Measurements from ENCODE around the gene AMH.
A peak's percentile ranks its signal among the peaks of the same experiment; 100 is the strongest.

AMH gene

GRCh38 chr19:2221918-2222317 lies 27.2 kb upstream of the AMH start:
- DNase-seq, result no peak

DNA sequence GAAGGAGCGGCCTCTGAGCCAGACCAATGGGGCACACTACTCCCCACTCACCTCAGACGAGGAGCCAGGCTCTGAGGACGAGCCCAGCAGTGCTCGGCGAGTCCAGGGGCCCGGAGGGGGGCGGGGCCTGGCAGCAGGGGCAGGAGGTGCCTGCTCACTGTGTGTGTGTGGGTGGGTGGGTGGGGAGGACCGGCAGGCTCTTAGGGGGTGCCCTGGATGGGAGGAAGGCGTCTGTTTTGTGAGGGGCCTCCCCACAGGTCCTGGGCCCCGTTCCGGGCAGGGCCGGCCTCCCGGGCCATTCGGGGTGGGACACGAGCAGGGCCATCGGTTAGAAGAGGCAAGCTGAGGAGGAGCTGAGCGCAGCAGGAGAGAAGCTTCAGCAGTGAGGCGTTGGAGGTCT lies 25.7 kb upstream of the AMH start:
- DNase-seq, result no peak

DNA sequence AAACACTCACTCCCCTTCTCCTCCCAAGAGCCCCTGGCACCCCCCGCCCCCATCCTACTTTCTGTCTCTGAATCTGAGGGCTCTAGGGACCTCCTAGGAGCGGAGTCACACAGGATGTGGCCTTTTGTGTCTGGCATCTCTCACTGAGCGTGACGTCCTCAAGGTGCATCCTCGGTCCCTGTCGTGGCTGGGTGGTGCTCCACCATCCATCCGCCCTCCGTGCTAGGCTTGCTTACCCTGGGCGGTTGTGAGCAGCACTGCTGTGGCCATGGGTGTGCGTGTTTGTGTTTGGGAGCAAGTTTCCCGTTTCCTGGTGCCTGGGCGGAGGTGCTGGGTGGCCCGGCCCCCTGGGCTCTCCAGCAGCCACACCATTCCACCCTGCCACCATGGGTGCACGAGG lies 25.2 kb upstream of the AMH start:
- DNase-seq, result no peak

- no peak for DNase-seq
These were observed 24.3 kb upstream of the AMH start for GRCh38 chr19:2224754-2225349.

DNA sequence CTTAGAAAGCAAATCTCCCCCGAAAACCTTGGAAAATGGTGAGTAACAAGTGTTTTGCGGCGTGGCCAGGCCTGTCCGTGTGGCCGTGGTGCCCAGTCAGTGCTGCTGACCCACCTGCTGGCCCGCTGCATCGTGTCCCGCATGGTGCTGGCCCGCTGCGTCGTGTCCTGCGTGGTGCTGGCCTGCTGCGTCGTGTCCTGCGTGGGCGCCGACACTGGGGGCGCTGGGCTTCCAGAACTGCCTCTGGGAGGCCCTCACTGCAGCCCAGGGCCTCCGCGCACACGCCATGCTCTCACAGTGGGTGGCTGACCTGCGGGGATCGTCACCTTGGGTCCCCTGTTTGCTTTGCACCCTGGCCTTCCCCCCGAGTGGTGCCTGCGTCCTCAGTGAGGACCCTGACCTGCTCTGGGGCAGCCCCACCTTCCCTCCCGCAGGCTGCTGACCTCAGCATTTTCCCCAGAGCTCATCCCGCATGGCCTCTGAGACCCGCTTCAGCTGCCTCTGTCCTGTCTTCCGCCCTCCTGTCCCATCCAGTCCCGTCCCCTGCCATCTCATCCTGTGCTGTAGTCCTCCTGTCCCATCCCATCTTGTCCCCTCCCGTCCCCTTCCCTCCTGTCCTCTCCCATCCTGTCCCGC lies 23.6 kb upstream of the AMH start:
- no peak for DNase-seq

- no peak for DNase-seq
These were observed 22.9 kb upstream of the AMH start for GRCh38 chr19:2226051-2226839.

DNA sequence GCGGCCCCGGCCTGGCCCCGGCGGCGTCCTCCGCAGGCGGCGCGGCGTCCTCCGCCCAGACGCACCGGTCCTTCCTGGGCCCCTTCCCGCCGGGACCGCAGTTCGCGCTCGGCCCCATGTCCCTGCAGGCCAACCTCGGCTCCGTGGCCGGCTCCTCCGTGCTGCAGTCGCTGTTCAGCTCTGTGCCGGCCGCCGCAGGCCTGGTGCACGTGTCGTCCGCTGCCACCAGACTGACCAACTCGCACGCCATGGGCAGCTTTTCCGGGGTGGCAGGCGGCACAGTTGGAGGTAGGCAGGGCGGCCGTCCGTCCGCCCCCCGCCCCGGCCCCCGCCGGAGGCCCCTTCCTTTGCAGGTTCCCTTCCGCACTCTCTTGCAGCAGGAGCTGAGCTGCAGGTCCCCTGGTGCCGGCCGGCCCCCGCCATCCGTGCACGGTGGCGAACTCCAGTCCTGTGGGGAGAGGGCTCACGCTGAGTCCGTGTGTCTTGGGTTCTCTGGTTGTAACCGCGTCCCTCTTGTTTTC lies 22.2 kb upstream of the AMH start:
- no peak for DNase-seq

DNA sequence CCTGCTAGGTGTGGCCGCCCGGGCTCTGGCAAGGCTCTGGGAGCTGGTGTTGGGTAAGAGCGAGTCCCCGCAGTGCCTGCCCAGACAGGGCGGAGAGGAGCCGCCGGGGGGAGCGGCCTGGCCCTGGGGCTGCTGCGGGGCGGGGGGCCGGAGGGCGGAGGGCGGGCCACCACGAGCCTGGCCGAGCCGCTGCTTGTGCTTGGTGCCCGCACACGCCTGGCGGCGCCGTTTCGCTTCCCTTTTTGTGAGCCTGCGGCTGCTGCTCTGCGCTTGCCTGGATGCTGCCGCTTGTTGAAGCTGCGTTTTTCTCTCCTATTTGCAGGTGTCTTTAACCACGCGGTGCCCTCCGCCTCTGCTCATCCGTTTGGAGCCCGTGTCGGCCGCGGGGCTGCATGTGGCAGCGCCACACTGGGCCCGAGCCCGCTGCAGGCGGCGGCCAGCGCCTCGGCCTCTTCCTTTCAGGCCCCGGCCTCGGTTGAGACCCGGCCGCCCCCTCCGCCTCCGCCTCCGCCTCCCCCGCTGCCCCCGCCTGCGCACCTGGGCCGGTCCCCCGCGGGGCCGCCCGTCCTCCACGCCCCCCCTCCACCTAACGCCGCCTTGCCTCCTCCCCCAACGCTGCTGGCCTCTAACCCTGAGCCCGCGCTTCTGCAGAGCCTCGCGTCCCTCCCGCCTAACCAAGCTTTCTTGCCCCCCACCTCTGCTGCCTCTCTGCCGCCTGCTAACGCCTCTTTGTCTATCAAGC lies 21.5 kb upstream of the AMH start:
- DNase-seq, result no peak

GRCh38 chr19:2228157-2229030 lies 20.7 kb upstream of the AMH start:
- no peak for DNase-seq

DNA sequence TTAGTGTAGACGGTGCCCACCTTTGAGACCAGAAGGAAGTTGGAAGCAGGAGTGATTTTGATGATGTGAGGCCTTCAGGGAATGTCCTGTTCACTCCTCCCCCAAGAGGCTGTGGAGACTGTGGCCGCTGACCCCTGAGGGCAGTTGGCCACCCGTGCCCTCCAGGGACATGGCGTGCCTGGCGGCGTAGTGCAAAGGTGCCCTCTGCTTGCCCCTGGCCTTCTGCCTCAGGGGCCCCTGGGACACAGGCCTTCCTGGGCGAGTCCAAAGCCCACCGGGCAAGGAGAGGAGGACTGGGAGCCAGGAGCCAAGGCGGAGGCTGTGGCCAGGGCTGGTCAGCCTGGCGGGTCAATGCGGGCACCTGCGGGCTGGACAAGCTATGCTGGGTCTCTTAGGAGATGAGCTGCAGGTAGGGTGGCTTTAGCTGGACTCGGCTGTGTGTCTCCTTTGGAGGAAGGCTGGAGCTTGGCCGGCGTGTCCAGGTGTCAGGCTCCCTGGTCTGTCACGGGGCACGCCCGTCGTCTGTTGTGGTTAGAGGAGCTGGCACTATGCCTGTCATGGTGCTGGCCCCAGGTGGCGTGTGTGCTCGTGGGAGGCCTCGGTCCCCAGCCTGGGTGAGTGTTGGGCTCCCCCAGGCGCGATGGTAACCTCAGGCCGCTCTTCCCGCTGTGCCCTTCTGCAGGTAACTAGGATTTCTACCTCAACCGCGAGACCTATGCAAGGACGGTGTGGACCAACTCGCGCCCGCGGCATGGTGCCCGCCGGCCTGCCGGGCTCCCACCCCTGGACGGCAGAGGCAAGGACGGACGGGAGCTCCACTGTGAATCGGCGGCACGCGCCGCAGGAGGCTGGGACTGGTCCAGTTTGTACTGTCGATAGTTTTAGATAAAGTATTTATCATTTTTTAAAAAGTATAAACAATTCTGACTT lies 19.8 kb upstream of the AMH start:
- DNase-seq, result no peak

- DNase-seq, result no peak
These were observed 19.0 kb upstream of the AMH start for GRCh38 chr19:2230033-2230531.

- DNase-seq, result peak; percentile 0
These were observed 18.2 kb upstream of the AMH start for GRCh38 chr19:2230807-2231533.

- no peak for DNase-seq
These were observed 17.4 kb upstream of the AMH start for GRCh38 chr19:2231621-2232221.

- no peak for DNase-seq
These were observed 16.6 kb upstream of the AMH start for GRCh38 chr19:2232286-2233151.

DNA sequence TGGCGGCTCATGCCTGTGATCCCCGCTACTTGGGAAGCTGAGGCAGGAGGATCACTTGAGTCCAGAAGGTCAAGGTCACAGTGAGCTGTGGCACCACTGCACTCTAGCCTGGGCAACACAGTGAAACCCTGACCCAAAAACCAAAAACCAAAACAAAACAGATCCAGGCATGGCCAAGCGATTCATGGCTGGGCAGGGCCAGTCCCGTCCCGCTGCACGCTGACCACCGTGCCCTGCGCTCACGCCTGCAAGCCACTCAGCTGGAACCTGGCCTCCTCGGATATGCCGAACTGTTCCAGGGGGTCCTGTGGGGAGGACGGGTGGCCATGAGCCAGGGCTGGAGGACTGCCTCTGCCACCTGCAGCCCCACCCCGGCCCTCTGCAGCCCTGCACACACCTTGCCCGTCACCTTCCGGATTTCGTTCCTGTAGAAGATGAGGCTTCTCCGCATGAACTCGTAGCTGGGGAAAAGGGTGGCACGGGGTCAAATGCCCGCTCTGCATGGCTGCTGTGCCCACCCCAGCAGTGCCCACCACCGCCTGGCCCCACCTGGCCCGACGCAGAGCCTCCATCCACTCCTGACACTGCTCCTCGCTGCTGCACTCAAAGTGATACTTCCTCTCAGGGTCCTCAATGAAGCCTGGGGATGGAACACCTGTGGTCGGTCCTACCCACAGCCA lies 15.4 kb upstream of the AMH start:
- no peak for DNase-seq

GRCh38 chr19:2234996-2235380 lies 14.1 kb upstream of the AMH start:
- no peak for DNase-seq

DNA sequence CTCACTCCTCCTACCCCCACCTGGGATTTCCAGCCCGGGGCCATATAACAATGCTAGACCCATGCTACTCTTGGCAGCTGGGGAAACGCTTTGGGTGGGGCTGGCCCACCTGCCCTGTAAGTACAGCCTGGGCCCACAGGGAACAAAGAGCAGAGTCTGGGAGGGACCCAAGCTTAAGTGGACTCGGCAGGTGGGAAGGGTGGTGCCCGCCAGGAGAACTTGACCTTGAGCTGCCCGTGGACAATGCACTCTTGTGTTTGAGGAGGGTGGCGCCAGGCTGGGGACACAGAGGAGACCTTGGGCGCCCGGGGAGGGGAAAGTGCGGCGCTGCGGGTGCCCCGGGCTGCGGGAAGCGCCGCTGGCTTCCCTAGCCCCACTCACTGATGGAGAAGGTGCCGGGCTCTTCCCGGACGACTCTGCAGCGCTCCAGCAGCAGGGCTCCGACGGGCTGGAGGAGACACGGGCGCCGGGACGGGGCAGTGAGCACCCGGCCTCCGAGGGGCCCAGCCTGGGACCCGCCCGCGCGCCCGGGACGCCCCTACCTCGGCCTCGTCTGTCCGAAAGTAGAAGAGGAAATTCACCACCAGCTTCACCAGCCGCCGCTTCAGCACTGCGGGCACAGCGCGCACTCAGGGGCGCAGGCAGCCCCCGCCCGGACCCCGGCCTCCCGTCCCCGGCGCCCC lies 13.6 kb upstream of the AMH start:
- peak; percentile 9 for DNase-seq

DNA sequence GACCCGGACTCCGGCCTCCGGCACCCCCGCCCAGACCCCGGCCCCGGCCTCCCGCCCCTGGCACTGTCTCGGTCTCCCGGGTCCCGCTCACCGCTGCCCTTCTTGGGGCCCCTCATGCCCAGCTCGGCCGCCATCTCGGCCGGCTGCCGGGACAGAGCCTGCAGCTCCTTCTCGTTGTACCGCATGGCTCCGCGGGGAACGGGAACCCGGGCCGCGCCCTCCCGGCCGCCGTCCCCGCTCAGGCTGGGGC lies 13.1 kb upstream of the AMH start:
- DNase-seq, result no peak
